ENCODE data around the gene MICAL1. TPM values are rescaled to one million over a fixed set of nuclear protein-coding genes. Genes with fewer than 3 reads are reported as not detected.

MICAL1 gene, protein sequence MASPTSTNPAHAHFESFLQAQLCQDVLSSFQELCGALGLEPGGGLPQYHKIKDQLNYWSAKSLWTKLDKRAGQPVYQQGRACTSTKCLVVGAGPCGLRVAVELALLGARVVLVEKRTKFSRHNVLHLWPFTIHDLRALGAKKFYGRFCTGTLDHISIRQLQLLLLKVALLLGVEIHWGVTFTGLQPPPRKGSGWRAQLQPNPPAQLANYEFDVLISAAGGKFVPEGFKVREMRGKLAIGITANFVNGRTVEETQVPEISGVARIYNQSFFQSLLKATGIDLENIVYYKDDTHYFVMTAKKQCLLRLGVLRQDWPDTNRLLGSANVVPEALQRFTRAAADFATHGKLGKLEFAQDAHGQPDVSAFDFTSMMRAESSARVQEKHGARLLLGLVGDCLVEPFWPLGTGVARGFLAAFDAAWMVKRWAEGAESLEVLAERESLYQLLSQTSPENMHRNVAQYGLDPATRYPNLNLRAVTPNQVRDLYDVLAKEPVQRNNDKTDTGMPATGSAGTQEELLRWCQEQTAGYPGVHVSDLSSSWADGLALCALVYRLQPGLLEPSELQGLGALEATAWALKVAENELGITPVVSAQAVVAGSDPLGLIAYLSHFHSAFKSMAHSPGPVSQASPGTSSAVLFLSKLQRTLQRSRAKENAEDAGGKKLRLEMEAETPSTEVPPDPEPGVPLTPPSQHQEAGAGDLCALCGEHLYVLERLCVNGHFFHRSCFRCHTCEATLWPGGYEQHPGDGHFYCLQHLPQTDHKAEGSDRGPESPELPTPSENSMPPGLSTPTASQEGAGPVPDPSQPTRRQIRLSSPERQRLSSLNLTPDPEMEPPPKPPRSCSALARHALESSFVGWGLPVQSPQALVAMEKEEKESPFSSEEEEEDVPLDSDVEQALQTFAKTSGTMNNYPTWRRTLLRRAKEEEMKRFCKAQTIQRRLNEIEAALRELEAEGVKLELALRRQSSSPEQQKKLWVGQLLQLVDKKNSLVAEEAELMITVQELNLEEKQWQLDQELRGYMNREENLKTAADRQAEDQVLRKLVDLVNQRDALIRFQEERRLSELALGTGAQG
- total RNA-seq: 41.2 and 73.8 TPM in 2 replicates

DNA sequence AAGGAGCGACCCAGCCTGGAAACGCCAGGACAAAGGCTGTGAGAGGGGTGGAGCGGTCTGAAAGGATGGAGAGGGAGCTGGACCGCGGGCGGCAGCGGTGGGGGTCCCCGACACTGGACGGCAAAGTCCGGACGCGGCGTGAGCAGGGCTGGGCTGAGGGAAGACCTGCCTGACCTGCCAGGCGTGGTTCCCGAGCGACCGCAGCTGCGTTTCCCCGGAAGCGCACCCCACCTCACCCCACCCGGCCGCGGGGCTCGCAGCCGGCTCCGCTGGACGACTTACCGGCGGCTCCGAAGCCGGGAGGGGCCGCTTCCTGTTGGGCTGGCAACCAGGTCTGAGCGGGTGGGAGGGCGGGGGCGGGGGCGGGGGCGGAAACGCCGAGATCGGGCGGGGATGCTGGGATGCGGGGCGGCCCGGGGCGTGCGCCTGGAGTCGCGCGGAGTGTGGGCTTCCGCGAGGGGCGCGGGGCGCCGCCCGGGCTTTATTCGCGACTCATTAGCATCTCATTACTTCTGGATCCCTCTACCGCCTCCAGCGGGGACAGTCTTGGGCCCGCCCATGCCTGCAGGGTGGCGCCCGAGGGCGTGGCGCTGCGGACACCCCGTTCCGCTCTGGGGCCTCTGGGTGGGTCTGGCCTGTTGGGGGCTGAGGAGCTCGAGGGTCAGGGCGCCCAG, at the start of gene MICAL1:
MICAL1 (minus strand) TSS at position 336 of the 674 bp plus-strand sequence. CDS start 1,576 bp downstream, outside the sequence.

GRCh38 chr6:109482905-109483734, 27.5 kb upstream of the MICAL1 start, which contains the start of gene ZBTB24:
Gene ZBTB24, minus strand, starts transcription at chr6:109483219. Its CDS starts 1,193 bp downstream, at chr6:109482026.

DNA sequence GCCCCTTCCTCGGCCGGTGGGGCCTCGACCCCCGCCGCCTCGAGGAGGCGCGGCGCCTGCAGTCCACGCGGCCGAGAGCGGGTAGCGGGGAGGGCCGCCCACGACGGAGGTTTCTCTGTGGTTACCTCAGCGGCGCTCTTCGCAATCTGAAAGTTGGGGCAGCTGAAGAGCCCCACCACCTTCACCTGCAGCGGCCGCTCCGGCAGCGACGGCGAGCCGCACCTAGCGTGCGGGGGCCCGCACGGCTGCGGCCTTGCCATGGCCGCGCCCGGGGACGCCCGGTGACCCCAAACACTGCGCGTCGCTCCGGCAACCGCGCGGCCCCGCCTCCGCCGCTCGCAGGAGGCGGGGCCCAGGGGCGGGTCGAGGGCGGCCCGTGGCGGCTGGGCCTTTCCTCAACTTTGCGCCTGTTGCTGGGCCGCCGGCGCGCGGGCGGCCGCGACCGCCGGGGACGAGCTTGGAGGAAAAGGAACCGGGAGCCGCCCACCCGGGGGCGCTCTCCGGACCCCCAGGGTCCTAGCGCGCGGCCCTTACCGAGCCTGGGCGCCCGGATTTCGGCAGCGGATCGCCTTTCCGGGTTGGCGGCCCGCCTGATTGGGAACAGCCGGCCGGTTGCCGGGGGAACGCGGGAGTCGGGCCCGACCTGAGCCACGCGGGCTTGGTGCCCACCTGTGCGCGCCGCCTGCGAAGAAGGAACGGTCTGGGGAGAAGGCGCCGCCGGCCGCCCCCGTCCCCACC, 15.1 kb downstream of the MICAL1 start, which contains the start of the genes PPIL6 and SMPD2:
PPIL6 (minus strand) TSS at position 298 of the 738 bp plus-strand sequence; CDS start at position 260, 38 bp downstream.
SMPD2 (plus strand) TSS at position 394 of the 738 bp plus-strand sequence. CDS start 398 bp downstream, outside the sequence.

Other genes with a start within 250 kb of the MICAL1 start
- gene CD164, start 73.3 kb downstream of the MICAL1 start, total RNA-seq: 180 and 189 TPM in 2 replicates
- gene PPIL6, start 15.1 kb downstream of the MICAL1 start, total RNA-seq: 0.94 and 5.3 TPM in 2 replicates
- 4.3 and 8.3 TPM in 2 replicates for gene SMPD2, start 15.0 kb downstream of the MICAL1 start, total RNA-seq
- 4.9 and 5.6 TPM in 2 replicates for gene ZBTB24, start 27.4 kb upstream of the MICAL1 start, total RNA-seq
- 1.1 and 2.4 TPM in 2 replicates for gene AK9, start 235.4 kb upstream of the MICAL1 start, total RNA-seq
- 2.5 and 13.3 TPM in 2 replicates for gene FIG4, start 235.5 kb upstream of the MICAL1 start, total RNA-seq

Data from pericardium fibroblast (primary cell).